ENCODE data around the gene COX19.

Gene COX19

GRCh38 chr7:990933-991728 is 15.8 kb upstream of the COX19 start:
- DNase-seq = no peak

DNA sequence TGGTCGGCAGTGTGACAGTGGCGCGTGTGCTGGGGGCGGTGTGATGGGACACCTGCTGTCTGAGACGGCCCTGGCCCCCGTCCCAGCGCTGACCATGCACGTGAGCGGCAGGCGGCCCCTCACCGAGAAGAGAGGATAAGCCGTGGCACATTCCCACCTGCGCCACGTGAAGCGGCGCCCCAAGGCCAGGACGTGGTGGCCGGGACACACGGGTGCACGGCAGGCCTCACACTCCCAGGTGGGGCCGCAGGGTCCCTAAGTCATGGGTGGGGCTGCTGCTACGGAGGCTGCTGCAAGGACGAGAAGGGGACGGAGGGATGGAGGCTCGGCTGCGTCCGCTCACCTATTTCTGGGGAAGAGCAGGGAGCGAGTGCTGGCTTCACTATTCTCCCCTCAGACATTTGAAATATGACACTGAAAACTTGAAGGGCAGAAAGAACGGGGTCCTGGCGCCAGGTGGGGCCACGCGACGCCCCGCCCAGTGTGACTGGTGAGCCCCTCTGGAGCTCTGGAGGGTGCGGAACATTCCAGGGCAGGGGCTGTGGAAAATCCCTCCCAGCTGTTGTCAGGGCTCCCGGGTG is 15.1 kb upstream of the COX19 start:
- no peak for DNase-seq

DNA sequence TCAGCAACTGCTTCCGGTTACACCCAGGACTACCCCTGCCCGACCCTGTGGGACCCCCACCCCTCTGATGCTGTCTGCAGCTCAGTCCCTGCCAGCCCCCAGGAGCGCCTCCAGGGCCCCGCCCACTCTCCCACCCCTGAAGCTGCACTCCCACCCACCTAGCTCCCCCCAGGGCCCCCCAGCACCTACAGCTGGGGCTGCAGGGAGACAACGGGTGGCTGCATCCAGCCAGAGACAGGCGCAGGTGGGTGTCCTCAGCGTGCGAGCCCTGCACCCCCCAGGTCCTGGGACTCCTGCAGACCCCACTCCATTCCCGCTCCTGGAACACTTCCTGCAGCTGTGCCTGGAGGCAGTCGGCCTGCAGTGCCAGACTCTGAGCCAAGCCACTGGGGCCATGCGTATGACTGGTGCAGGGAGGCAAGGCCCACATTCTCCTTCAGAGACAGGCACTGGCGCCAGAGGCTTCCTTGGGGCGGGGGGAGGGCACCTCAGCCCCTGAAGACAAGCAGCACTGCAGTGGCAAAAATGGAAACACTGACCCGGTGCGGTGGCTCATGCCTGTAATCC is 13.7 kb upstream of the COX19 start:
- no peak for DNase-seq

- no peak for DNase-seq
These were observed 13.1 kb upstream of the COX19 start for GRCh38 chr7:988426-988911.

DNA sequence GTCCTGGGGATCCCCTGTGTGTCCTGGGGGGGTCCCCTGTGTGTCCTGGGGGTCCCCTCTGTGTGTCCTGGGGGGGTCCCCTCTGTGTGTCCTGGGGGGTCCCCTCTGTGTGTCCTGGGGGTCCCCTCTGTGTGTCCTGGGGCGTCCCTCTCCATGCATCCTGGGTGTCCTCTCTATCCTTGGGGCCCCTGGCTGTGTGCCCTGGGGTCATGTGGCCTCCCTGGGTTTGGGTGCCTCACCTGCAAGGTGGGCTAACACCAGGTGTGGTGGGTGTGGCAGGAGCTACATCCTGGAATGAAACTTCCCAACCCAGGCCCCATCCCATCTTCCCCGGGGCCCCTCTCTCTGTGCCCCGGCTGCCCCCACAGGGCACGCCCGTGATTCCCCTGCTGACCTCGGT is 12.6 kb upstream of the COX19 start:
- DNase-seq = no peak

DNA sequence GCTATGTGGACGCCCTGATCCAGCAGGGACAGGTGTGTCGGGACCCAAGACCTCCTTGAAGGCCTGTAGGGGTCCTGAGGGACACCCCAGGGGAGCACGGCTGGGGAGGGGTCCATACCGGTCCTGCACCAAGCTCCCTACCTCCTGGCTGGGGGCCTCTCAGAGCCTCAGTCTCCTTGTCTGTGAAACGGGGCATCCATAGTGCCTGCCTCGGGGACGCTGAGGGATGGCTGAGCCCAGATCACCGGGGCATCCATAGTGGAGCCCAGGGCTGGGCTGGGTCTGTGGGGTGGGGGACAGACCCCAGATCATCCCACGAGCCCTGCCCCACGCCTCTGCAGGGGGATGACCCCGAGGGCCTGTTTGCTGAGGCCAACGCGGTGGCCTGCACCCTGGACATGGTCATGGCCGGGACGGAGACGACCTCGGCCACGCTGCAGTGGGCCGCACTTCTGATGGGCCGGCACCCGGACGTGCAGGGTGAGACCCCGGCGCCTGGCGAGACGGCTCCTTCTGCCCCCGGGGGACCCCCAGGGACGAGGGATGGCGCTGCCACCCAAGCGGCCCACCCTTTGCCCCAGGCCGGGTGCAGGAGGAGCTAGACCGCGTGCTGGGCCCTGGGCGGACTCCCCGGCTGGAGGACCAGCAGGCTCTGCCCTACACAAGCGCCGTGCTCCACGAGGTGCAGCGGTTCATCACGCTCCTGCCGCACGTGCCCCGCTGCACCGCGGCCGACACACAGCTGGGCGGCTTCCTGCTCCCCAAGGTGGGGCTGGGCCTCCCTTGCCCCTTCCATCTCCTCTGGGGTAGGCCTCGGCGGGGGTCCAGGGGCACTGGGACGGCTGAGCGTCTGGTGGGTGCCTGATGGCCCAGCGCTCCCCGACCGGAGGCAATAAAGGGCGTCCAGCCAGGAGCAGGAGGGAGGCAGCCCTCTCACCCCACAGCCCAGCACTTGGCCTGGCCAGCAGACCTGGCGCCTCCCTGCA is 11.7 kb upstream of the COX19 start:
- DNase-seq = no peak

- no peak for DNase-seq
These were observed 10.8 kb upstream of the COX19 start for GRCh38 chr7:985915-986741.

- no peak for DNase-seq
These were observed 9.7 kb upstream of the COX19 start for GRCh38 chr7:985127-985416.

DNA sequence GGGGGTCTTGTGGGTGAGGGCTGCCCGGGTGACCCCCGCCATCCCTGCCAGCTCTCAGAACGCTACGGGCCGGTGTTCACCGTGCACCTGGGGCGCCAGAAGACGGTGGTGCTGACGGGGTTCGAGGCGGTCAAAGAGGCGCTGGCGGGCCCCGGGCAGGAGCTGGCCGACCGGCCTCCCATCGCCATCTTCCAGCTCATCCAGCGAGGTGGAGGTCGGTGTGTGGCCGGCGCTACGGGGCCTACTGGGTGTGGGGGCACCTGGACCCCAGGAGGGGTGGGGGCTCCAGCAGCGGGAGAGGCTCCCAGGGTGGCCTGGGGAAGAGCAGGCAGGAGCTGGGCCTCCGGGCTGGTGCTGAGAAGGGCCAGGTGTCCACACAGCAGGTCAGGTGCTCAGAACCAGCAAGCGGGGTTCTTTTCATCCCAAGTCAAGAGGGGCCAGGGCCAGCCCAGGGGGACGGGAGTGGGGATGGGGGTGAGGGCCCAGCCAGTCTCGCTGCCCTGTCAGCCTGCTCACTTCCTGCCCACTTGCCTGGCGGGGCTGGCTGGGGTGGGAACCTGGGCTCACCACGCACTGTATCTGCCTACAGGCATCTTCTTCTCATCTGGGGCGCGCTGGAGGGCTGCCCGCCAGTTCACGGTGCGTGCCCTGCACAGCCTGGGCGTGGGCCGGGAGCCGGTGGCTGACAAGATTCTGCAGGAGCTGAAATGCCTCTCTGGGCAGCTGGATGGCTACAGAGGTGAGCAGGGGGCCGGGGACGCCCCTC is 9.2 kb upstream of the COX19 start:
- DNase-seq = no peak

DNA sequence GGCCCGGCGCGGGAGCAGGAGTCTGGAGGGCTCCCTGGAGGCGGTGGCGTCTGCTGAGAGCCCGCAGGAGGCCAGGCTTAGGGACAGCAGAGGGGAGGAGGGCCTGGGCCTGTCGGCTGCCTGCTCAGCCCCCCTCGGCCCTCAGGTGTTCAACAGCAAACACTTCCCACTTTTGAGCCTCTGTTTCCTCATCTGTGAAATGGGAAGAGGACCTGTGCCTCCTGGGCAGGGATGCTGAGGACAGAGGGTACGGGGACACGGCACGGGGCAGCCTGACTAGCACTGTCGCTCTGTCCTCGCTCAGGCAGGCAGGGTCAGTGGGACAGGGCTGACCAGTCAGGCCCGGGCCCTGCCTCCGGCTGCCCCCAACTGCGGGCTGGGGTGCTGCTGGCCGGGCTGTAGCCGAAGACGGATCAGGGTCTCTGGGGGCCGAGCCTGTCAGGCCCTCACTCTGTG is 8.3 kb upstream of the COX19 start:
- DNase-seq = no peak

DNA sequence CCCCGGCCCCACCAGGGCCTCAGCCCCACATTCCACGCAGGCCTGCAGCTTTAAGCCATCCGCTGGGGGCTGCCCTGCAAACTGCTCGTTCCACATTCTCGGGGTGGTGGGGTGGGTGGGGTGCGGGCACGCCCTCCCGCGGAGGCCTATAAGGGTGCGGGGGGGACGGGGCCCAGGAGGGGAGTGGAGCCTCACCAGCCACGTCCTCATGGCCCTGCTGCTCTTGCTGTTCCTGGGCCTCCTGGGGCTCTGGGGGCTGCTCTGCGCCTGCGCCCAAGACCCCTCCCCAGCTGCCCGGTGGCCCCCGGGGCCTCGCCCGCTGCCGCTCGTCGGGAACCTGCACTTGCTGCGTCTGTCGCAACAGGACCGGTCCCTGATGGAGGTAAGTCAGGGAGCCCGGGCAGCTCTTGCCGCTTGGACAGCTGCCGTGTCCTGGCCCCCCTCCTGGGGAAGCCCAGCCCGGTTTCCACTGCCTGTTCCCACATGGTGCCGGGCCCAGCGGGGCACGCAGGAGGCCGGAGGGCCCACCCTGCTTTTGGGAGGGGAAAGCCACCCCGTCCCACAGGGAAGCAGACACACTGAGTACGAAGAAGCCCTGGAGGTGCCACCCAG is 7.8 kb upstream of the COX19 start, which contains the start of gene CYP2W1:
Gene CYP2W1, plus strand, starts transcription at position 178 of the 612 bp plus-strand sequence. Its CDS starts 31 bp downstream, at position 209.
- no peak for DNase-seq

DNA sequence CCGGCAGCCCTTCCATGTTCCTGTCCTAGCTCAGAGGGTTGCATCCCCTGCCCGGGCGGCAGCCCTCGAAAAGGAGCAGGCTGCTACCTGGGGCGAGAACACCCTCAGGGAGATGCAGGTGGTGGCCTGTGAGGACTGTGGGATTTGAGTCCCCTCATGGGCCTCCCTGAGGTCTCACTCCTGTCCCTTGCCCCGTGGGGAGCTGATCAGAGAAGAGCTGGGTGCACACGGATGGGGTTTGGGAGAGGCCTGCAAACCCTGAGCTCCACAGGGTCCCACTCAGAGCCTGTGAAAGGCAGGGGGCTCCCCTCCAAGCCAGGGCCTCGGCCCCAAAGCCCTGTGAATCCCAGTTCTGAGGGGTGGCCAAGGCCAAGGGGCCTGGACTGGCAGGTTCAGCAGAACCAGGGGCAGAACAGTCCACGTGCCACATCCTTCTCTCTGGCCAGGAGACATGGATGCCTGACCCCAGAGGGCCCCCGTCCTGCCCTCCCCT is 7.2 kb upstream of the COX19 start:
- DNase-seq = no peak

GRCh38 chr7:981793-982510 is 6.6 kb upstream of the COX19 start:
- peak; percentile 80 for DNase-seq

DNA sequence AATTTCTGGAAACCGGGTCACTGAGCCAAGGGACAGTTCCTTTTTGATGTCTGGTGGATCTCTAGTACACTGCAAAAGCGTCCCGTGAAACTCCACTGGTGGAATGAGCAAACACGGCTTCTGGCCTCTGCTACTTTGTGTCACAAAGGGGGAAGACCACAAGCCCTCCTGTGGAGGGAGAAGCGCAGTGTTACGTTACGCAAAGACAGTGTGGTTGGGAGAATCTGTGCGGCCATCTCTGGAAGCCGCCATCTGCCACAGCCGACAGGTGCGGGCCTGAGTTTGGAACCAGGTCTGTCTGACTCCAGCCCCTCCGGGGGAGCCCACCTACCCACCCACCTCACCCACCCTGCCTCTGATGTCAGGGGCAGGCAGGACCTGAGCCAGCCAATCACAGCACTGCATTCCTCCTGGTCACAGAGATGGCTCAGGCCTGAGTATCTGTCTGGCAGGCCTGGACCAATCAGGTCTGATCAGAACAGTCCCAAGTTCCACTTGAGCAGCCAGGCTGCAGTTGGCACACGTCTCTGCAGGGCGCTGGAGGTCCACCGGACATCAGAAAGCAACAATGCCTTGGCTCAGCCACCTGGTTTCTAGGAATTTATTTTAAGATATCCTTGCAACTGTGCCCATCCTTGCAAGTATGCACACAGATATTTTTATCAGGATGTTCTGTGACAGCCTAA is 4.7 kb upstream of the COX19 start:
- DNase-seq = no peak

DNA sequence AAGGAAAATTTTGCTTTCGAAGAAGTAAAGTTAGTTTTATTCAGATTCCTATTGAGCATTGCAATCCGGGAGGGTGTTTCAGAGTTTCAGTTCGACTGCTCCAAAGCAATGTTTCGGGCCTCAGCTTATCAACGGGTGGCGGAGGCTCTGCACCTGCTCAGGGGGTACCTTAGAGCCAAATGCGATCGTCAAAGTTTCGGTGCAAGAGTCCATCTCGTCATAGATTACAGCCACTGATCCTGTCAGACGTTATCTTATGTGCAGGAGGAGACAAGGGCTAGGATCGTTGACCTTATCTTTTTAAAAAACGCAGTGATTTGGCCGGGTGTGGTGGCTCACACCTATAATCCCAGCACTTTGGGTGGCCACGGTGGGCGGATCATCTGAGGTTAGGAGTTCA is 3.8 kb upstream of the COX19 start:
- no peak for DNase-seq

DNA sequence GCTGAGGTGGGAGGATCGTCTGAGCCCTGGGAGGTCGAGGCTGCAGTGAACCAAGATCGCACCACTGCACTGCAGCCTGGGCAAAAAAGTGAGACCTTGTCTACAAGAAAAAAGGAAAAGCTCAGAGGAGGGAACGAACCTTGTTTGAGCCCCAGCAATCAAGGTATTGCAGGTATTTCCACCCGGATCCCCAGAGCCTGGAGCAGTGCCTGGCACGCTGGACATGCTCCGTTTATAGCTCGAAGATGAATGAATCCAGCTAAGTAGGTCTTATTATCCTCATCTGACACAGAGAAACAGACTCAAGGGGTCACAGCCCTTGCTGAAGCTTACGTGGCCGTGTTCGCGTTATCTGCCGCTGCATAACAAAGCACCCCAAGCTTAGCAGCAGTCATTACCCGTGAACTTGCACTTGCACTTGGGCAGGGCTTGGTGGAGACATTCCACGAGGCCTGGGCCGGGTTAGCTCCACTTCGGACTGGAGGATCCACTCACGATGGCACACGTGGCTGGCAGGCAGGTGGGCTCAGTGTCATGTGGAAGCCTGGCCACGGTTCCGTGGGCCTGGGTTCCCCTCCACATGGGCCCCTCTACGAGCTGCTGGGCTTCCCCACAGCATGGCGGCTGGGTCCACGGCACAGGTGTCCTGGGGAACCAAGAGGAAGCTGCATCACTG is 3.2 kb upstream of the COX19 start:
- peak; percentile 17 for DNase-seq

DNA sequence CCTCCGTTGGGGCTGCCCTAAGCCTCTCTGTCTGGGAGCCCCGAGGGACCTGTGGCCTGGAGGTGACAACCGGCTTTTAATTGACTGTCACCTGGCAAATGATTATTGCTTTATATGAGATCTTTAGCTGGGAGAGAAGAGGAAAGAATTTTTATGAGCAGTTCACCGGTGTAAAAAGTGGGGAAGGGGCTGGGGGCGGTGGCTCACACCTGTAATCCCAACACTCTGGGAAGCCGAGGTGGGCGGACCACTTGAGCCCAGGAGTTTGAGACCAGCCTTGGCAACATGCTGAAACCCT is 2.6 kb upstream of the COX19 start:
- no peak for DNase-seq

GRCh38 chr7:977326-978048 is 2.1 kb upstream of the COX19 start:
- no peak for DNase-seq
